Stimulated activated CD8-positive, alpha-beta memory T cell treated with anti-CD3 and anti-CD28 coated beads, Interleukin-7, amount 100 ng/mL, for 4 hours (primary cell): ENCODE results near the gene PHYKPL.
"Not testable (repeated sequence)": the region's sequence is repeated elsewhere in the genome, so short reads cannot be mapped to it uniquely, and the experiment has no call there.

Experiments used
- DNase-seq, 2 donors: peaks; one replicate each; pipeline ENCODE4 v3.0.0-alpha.2; 2020; ENCODE audit warnings: low read depth in 2 of 2

Gene PHYKPL

DNA sequence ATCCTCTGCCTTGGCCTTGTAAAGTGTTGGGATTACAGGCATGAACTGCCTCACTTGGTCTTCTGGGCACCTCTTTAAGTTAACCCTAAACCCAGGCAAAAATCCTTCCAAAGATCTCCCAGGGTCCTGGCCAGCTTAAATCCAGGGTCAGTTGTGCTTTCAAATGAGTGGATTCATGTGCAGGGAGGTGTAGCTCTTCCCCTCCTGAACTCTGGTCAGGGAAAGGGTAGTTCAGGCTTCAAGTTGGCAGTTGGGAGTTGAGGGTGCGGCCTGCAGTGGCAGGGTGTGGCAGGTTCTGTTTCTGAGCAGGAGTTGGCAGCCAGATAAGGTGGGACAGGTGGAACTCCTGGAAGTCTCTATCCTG lies 24.7 kb downstream of the PHYKPL start:
- DNase-seq: no peak

DNA sequence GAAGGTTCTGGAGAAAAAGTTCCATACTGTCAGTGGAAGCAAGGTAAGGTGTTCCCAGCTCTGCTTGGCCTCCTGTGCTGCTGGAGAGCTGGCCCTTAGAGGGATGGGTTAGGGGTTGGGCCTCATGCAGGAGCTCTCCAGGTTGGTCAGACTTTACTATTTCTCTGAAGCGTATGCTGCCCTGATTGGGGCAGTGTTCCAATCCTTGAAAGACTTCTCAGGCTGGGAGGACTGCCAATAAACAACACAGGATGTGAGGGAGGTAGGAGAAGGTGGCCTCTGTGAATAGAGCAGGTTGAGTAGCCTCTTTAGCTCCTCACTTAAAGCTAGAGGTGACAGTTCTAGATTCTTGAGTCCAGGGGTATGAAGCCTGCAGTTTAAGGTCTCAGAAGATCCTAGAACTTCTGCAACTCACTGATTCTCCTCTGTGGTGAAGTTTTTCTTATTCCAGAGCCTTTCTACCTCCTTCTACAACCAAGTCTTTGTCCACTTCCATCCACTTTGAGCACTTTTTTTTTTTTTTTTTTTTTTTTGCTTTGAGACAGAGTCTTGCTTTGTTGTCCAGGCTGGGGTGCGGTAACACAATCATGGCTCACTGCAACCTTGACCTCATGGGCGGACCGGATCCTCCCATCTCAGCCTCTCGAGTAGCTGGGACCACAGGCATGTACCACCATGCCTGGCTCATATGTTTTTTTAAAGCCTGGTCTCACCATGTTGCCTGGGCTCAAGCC lies 25.3 kb downstream of the PHYKPL start:
- DNase-seq: no peak

- no peak for DNase-seq
These were observed 26.2 kb downstream of the PHYKPL start for GRCh38 chr5:178206166-178207101.

DNA sequence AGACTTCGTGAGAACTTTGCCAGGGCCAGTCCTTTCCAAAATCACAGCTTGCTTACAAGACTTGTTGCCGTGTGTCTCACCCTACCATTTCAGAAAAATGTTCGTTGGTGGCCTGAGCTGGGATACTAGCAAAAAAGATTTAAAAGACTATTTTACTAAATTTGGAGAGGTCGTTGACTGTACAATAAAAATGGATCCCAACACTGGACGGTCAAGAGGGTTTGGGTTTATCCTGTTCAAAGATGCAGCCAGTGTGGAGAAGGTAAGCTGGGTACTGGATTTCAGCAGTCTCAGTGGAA lies 26.9 kb downstream of the PHYKPL start:
- no peak for DNase-seq

- DNase-seq: peak; percentile 53 to 70
These were observed 27.5 kb downstream of the PHYKPL start for GRCh38 chr5:178204935-178205748.

- DNase-seq: peak; percentile 92 to 94
These were observed 28.2 kb downstream of the PHYKPL start, which contains the start of gene HNRNPAB for GRCh38 chr5:178204182-178204934. Gene HNRNPAB, plus strand, starts transcription at chr5:178204533. Its CDS starts 305 bp downstream, at chr5:178204838.

GRCh38 chr5:178203670-178204181 lies 28.9 kb downstream of the PHYKPL start:
- no peak for DNase-seq

DNA sequence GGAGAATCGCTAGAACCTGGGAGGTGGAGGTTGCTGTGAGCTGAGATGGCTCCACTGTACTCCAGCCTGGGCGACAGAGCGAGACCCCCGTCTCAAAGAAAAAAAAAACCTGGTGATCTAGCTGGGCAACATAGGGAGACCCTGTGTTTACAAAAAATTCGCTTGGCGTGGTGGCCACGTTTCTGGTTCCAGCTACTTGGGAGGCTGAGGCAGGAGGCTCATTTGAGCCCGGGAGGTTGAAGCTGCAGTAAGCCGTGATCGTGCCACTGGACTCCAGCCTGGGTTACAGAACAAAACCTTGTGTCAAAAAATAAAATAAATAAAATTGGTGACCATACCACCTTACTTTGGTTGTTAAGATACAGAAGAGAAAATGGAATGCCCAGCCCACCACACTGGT lies 30.1 kb downstream of the PHYKPL start:
- no peak for DNase-seq

GRCh38 chr5:178201927-178202235 lies 30.7 kb downstream of the PHYKPL start:
- DNase-seq: no peak

GRCh38 chr5:178201221-178201926 lies 31.2 kb downstream of the PHYKPL start:
- DNase-seq: no peak

DNA sequence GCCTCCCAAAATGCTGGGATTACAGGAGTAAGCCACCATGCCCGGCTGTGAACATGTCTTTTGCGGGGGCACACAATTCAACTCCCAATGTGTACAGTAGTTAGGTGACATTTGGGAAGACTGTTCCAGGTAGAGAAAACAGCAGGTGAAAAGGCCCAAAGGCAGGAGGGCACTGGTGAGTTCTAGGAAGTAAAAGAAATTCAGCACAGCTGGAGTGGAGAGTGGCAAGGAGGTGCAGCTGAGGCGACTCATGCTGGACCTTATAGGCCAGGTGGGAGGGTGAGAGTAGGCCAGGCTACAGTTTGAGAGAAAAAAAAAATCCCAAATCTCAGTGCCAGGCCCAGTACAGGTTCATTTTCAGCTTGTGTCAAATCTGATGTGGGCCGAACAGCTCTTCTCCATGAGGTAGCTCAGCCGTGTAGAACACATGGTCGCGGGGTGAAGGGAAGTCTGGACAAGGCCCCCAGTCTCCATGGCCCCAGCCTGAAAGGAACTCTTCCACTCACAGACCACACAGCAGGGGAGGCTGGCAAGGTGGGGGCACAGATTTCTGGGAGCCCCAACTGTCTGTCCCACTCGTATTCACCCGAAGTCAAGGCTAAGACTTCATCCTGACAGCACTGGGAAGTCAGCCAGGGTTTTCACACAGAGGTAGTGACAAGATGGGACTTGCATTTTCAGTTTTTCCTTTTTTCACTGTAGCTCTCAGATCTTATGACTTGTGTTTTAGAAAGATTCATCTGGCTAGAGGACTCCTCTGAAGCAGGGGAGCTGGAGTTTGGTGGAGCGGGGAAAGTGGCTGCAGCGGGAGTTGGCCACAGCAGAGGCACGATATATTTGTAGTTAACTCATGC lies 32.8 kb downstream of the PHYKPL start:
- DNase-seq: no peak

DNA sequence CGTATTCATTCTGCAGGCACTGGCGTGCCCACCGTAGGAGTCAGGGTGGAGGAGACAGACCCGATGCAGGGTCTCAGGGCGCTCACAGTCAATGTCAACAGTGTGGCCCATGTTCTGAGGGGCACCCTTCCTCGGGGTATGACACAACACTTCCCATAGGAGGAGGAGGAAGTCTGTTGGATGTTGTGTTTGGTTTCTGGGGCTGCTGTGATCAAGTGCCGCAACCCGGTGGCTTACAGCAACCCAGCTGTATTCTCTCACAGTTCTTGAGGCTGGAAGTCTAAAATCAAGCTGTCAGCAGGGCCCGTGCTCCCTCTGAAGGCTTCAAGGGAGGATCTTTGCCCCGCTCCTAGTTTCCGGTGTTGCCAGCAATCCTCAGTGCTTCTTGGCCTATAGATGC lies 33.9 kb downstream of the PHYKPL start:
- DNase-seq: no peak

DNA sequence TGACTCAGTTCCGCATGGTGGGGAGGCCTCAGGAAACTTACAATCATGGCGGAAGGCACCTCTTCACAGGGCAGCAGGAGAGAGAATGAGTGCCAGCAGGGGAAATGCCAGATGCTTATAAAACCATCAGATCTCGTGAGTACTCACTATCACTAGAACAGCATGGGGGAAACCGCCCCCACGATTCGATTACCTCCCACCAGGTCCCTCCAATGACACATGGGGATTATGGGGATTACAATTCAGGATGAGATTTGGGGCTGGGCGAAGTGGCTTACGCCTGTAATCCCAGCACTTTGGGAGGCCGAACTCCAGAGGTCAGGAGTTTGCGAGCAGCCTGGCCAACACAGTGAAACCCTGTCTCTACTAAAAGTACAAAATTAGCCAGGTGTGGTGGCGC lies 34.5 kb downstream of the PHYKPL start:
- DNase-seq: not testable (repeated sequence)

- DNase-seq: no peak
These were observed 35.6 kb downstream of the PHYKPL start for GRCh38 chr5:178196986-178197385.

DNA sequence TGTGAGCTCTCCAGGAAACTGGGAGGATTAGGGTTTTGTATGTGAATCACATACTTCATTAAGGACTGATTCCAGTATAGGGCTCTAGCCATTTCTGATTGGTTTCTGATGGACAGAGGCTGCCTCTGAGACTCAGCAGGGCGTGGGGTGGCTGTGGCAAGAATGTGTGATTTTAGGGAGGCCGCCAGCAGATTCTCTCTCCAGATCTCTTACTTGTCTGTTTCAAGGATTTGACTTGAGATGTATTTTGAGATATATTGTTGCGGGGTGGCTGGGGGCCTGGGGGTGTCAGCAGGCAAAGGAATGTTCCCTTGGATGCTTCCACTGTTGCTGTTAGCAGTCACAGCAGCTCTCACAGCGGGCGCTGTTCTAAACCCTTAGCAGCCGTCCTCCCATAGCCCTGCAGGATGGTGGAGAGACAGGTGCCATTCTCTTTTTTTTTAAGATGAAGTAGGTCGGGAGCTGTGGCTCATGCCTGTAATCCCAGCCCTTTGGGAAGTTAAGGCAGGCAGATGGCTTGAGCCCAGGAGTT lies 36.3 kb downstream of the PHYKPL start:
- no peak for DNase-seq

DNA sequence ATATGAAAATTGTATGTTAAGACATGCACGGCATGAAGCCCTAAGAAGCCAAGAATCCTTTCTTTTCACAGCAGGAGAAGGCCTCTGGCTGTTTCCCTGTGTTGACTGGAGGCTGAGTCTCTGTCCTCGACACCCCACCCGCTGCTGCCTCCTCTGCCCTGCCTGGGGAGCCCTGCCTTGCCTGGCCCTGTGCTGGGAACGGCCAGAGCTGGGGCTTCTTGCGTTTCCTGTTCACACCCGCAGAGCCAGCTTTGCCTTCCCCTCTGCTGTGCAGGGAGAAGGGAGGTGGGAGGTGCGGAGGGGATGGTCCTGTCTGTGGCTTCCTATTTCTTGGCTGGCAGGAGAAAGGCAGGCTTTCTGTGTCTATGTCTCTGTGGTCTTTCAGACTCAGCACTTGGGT lies 38.6 kb downstream of the PHYKPL start:
- DNase-seq: no peak

GRCh38 chr5:178193251-178193809 lies 39.3 kb downstream of the PHYKPL start:
- DNase-seq: no peak

DNA sequence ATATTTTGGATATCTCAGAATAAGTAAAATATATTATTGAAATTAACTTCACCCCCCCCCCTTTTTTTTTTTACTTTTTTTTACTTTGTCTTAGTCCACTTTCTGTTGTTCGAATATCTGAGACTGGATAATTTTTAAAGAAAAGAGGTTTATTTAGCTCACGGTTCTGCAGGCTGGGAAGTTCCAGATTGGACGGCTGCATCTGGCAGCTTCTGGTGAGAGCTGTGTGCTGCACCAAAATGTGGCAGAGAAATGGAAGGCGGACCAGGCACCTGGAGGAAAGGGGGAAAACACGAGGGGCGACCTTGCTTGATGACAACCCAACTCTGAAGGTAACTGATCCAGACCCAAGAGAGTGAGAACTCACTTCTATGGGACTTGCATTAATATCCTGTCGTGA lies 39.8 kb downstream of the PHYKPL start:
- no peak for DNase-seq

DNA sequence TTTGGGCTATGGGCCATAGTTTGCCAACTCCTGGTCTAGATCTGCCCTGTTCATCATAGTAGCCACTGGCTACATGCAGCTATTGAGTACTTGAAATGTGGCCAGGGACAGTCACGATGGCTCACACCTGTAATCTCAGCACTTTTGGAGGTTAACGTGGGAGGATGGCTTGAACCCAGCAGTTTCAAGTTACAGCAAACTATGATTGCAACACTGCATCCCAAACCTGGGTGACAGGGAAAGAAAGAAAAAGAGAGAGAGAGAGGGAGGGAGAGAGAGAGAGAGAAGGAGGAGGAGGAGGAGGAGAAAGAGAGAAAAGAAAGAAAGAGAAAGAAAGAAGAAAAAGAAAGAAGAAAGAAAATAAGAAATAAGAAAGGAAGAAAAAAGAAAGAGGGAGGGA lies 40.4 kb downstream of the PHYKPL start:
- no peak for DNase-seq
